Measurements from ENCODE around the gene STYK1. TPM values are rescaled to one million over a fixed set of nuclear protein-coding genes. Genes with fewer than 3 reads are reported as not detected.

The STYK1 gene
- total and polyA plus RNA-seq, 4 donors, result 0.03 to 1.3 (median 0.08) TPM; not detected in 1

GRCh38 chr12:10700581-10700980 lies 26.7 kb upstream of the STYK1 start:
- Histone ChIP-seq H3K4me1 (ENCODE audit: control insufficient read depth in 4 of 4, insufficient read depth in 4 of 4, low read length in 3 of 4) (no peaks in the 10 kb centered on the region), H3K36me3 (ENCODE audit: control insufficient read depth in 4 of 4, insufficient read depth in 3 of 4, low read depth in 1 of 4, low read length in 3 of 4) (peaks cover 0 to 58% (median 27%) of the 10 kb centered on the region in 4 donors), H3K27ac (ENCODE audit: low read depth in 1 of 2, low read length in 2 of 2) (no peak overlapping the region), H3K4me3 (ENCODE audit: low read depth in 1 of 3, low read length in 3 of 3) (no peak overlapping the region), H3K9ac (ENCODE audit: low read depth in 1 of 2, low read length in 2 of 2) (no peak overlapping the region), H3K9me3 (ENCODE audit: control insufficient read depth in 4 of 4, low read length in 3 of 4) (no peaks in the 10 kb centered on the region), H3K27me3 (ENCODE audit: control insufficient read depth in 4 of 4, insufficient read depth in 4 of 4, low read length in 3 of 4) (no peaks in the 10 kb centered on the region)
- WGBS, result 94% methylated on average over 3 of the region's 3 CpGs
- TF ChIP-seq FOXA1 (IDR thresholded peaks at IDR 0.05) (no peak), ATF3 (IDR thresholded peaks at IDR 0.05) (no peak), RAD21 (IDR thresholded peaks at IDR 0.05) (no peak), EGR1 (IDR thresholded peaks at IDR 0.05; ENCODE audit: low read depth in 2 of 2) (no peak), HNF4A (conservative IDR thresholded peaks at IDR 0.05) (no peak)
- no peak for DNase-seq (ENCODE audit: low spot score)

GRCh38 chr12:10697862-10698261 lies 24.0 kb upstream of the STYK1 start:
- TF ChIP-seq NR2F2 (IDR thresholded peaks at IDR 0.05) (no peak), GABPA (IDR thresholded peaks at IDR 0.05 in 1 of 2, conservative IDR thresholded peaks at IDR 0.05 in 1 of 2) (no peak), RXRA (IDR thresholded peaks at IDR 0.05) (no peak), CTCF (IDR thresholded peaks at IDR 0.05; ENCODE audit: low read depth, low read length, missing input control) (no peak), JUND (IDR thresholded peaks at IDR 0.05) (no peak), YY1 (IDR thresholded peaks at IDR 0.05) (no peak), MAX (IDR thresholded peaks at IDR 0.05) (no peak), TAF1 (conservative IDR thresholded peaks at IDR 0.05) (no peak), FOXA1 (IDR thresholded peaks at IDR 0.05) (no peak), EGR1 (IDR thresholded peaks at IDR 0.05; ENCODE audit: low read depth in 2 of 2) (no peak), ATF3 (IDR thresholded peaks at IDR 0.05) (no peak), HNF4A (conservative IDR thresholded peaks at IDR 0.05) (no peak), RAD21 (IDR thresholded peaks at IDR 0.05) (no peak), HNF4G (IDR thresholded peaks at IDR 0.05) (no peak), FOXA2 (IDR thresholded peaks at IDR 0.05) (no peak)
- TF ChIP-seq, protein P1, sequence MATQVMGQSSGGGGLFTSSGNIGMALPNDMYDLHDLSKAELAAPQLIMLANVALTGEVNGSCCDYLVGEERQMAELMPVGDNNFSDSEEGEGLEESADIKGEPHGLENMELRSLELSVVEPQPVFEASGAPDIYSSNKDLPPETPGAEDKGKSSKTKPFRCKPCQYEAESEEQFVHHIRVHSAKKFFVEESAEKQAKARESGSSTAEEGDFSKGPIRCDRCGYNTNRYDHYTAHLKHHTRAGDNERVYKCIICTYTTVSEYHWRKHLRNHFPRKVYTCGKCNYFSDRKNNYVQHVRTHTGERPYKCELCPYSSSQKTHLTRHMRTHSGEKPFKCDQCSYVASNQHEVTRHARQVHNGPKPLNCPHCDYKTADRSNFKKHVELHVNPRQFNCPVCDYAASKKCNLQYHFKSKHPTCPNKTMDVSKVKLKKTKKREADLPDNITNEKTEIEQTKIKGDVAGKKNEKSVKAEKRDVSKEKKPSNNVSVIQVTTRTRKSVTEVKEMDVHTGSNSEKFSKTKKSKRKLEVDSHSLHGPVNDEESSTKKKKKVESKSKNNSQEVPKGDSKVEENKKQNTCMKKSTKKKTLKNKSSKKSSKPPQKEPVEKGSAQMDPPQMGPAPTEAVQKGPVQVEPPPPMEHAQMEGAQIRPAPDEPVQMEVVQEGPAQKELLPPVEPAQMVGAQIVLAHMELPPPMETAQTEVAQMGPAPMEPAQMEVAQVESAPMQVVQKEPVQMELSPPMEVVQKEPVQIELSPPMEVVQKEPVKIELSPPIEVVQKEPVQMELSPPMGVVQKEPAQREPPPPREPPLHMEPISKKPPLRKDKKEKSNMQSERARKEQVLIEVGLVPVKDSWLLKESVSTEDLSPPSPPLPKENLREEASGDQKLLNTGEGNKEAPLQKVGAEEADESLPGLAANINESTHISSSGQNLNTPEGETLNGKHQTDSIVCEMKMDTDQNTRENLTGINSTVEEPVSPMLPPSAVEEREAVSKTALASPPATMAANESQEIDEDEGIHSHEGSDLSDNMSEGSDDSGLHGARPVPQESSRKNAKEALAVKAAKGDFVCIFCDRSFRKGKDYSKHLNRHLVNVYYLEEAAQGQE (IDR thresholded peaks at IDR 0.05), result no peak
- TF ChIP-seq, protein P2, sequence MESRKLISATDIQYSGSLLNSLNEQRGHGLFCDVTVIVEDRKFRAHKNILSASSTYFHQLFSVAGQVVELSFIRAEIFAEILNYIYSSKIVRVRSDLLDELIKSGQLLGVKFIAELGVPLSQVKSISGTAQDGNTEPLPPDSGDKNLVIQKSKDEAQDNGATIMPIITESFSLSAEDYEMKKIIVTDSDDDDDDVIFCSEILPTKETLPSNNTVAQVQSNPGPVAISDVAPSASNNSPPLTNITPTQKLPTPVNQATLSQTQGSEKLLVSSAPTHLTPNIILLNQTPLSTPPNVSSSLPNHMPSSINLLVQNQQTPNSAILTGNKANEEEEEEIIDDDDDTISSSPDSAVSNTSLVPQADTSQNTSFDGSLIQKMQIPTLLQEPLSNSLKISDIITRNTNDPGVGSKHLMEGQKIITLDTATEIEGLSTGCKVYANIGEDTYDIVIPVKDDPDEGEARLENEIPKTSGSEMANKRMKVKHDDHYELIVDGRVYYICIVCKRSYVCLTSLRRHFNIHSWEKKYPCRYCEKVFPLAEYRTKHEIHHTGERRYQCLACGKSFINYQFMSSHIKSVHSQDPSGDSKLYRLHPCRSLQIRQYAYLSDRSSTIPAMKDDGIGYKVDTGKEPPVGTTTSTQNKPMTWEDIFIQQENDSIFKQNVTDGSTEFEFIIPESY (IDR thresholded peaks at IDR 0.05), result no peak
- peaks cover 0 to 42% (median 18%) of the 10 kb centered on the region in 4 donors for H3K36me3 ChIP-seq (ENCODE audit: control insufficient read depth in 4 of 4, insufficient read depth in 3 of 4, low read depth in 1 of 4, low read length in 3 of 4)
- H3K27ac ChIP-seq (ENCODE audit: low read depth in 1 of 2, low read length in 2 of 2), result no peak overlapping the region
- no peaks in the 10 kb centered on the region for H3K27me3 ChIP-seq (ENCODE audit: control insufficient read depth in 4 of 4, insufficient read depth in 4 of 4, low read length in 3 of 4)
- H3K9me3 ChIP-seq (ENCODE audit: control insufficient read depth in 4 of 4, low read length in 3 of 4), result no peaks in the 10 kb centered on the region
- 86% methylated on average over 1 of the region's 1 CpG for WGBS
- no peak for DNase-seq (ENCODE audit: low spot score)
- no peak overlapping the region for H3K4me3 ChIP-seq (ENCODE audit: low read depth in 1 of 3, low read length in 3 of 3)
- H3K9ac ChIP-seq (ENCODE audit: low read depth in 1 of 2, low read length in 2 of 2), result no peak overlapping the region
- no peaks in the 10 kb centered on the region for H3K4me1 ChIP-seq (ENCODE audit: control insufficient read depth in 4 of 4, insufficient read depth in 4 of 4, low read length in 3 of 4)

All from liver (tissue), 9 donors.